ENCODE data around the gene UNC119B. TPM values are rescaled to one million over a fixed set of nuclear protein-coding genes. Genes with fewer than 3 reads are reported as not detected.
A peak's percentile ranks its signal among the peaks of the same experiment; 100 is the strongest.

The UNC119B gene
- total RNA-seq, 1 donor from 2014 or later = 12.9 TPM

DNA sequence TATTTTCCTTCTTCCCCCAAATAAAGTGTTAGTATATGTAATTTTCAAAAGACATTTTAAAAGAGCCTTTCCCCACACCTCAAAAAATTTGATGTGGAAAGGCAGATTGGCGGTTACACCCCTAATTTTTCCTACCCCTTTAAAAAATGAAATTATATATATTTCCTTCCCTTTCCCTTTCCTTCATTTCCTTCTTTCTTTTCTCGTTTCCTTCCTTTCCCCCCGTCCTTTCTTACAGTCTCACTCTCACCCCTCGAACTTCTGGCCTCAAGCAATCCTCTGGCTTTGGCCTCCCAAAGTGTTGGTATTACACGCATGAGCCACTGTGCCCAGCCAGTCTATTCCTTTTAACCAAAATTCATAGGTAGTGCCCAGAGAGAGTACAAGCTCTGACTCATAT, 4.2 kb upstream of the UNC119B start:
- Histone ChIP-seq H3K4me3 (ENCODE audit: low read depth, low read length) (no peak overlapping the region), H3K27me3 (ENCODE audit: control insufficient read depth, insufficient read depth, low read length) (no peaks in the 10 kb centered on the region), H3K36me3 (ENCODE audit: control insufficient read depth, insufficient read depth, low read length) (peaks cover 3% of the 10 kb centered on the region)
- TF ChIP-seq, protein P1, sequence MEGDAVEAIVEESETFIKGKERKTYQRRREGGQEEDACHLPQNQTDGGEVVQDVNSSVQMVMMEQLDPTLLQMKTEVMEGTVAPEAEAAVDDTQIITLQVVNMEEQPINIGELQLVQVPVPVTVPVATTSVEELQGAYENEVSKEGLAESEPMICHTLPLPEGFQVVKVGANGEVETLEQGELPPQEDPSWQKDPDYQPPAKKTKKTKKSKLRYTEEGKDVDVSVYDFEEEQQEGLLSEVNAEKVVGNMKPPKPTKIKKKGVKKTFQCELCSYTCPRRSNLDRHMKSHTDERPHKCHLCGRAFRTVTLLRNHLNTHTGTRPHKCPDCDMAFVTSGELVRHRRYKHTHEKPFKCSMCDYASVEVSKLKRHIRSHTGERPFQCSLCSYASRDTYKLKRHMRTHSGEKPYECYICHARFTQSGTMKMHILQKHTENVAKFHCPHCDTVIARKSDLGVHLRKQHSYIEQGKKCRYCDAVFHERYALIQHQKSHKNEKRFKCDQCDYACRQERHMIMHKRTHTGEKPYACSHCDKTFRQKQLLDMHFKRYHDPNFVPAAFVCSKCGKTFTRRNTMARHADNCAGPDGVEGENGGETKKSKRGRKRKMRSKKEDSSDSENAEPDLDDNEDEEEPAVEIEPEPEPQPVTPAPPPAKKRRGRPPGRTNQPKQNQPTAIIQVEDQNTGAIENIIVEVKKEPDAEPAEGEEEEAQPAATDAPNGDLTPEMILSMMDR (IDR thresholded peaks at IDR 0.05; ENCODE audit: insufficient read depth, low read length, severe bottlenecking) = no peak
- no peak for FAIRE-seq
- DNase-seq (ENCODE audit: low read depth) = no peak

GRCh38 chr12:120708651-120709050, 1.6 kb upstream of the UNC119B start:
- no peak overlapping the region for H3K4me3 ChIP-seq (ENCODE audit: low read depth, low read length)
- FAIRE-seq (no peak), DNase-seq (ENCODE audit: low read depth) (no peak)
- TF ChIP-seq, protein P1 (IDR thresholded peaks at IDR 0.05; ENCODE audit: insufficient read depth, low read length, severe bottlenecking) = no peak
- no peaks in the 10 kb centered on the region for H3K27me3 ChIP-seq (ENCODE audit: control insufficient read depth, insufficient read depth, low read length)
- H3K36me3 ChIP-seq (ENCODE audit: control insufficient read depth, insufficient read depth, low read length) = peaks cover 1% of the 10 kb centered on the region

GRCh38 chr12:120710805-120711296, 593 bp downstream of the UNC119B start:
- FAIRE-seq = no peak

DNA sequence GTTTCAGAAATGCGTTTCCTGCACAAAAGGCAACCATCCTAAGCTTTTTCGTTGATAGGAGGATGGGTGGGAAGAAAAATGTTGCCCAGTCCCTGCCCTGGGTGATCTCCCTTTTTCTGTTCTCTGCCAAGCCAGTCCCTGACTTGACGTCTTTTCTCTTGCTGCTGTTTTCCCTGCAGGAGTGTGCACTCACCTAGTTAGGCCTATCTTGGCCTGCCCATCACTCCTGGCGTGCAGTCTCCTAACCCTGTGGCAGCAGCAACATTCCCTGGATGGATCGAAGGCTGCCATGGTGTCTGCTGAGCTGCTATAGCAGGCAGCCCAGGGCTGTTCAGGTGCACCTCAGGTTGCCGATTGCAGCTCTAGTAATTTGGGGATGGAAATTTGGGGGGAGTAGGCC, 1.2 kb downstream of the UNC119B start:
- TF ChIP-seq, protein P1 (IDR thresholded peaks at IDR 0.05; ENCODE audit: insufficient read depth, low read length, severe bottlenecking) = no peak
- H3K36me3 ChIP-seq (ENCODE audit: control insufficient read depth, insufficient read depth, low read length) = peaks cover 9% of the 10 kb centered on the region
- DNase-seq (ENCODE audit: low read depth) (no peak), FAIRE-seq (no peak)
- no peaks in the 10 kb centered on the region for H3K27me3 ChIP-seq (ENCODE audit: control insufficient read depth, insufficient read depth, low read length)
- H3K4me3 ChIP-seq (ENCODE audit: low read depth, low read length) = peak overlapping the region; percentile 76

More at GRCh38 chr12:120710805-120711296, 593 bp downstream of the UNC119B start:
- Histone ChIP-seq H3K27me3 (ENCODE audit: control insufficient read depth, insufficient read depth, low read length) (no peaks in the 10 kb centered on the region), H3K4me3 (ENCODE audit: low read depth, low read length) (peak overlapping the region; percentile 76), H3K36me3 (ENCODE audit: control insufficient read depth, insufficient read depth, low read length) (peaks cover 5% of the 10 kb centered on the region)
- TF ChIP-seq, protein P1 (IDR thresholded peaks at IDR 0.05; ENCODE audit: insufficient read depth, low read length, severe bottlenecking) = no peak
- DNase-seq (ENCODE audit: low read depth) = no peak

- no peaks in the 10 kb centered on the region for H3K27me3 ChIP-seq (ENCODE audit: control insufficient read depth, insufficient read depth, low read length)
- H3K4me3 ChIP-seq (ENCODE audit: low read depth, low read length) = no peak overlapping the region
- DNase-seq (ENCODE audit: low read depth) (no peak), FAIRE-seq (no peak)
- TF ChIP-seq, protein P1 (IDR thresholded peaks at IDR 0.05; ENCODE audit: insufficient read depth, low read length, severe bottlenecking) = no peak
- peaks cover 15% of the 10 kb centered on the region for H3K36me3 ChIP-seq (ENCODE audit: control insufficient read depth, insufficient read depth, low read length)
Measured at GRCh38 chr12:120712610-120713009, 2.4 kb downstream of the UNC119B start.

DNA sequence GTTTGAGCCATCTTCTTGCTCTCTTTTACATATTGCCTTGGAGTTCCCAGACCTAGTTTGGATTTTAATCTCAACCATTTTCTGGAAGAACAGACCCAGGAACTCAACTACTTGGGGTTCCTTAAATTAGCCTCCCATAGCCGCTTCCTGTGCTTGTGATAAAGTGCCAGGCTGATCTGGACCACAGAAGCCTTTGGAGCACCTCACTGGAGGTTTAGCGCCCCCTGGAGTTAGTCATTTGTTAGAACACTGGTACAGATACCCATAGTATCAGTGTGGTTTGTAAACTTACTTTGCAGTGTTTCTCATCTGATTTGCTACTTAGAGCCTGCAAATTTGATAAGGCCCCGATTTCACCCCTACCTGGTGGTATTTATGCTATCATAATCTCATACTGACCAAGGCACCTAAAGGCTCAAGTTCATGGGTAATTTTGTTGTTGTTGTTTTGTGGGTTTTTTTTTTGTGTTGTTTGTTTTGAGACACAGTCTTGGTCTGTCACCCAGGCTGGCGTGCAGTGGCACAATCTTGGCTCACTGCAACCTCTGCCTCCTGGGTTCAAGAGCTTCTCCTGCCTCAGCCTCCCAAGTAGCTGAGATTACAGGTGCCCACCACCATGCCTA, 3.7 kb downstream of the UNC119B start:
- Histone ChIP-seq H3K27me3 (ENCODE audit: control insufficient read depth, insufficient read depth, low read length) (no peaks in the 10 kb centered on the region), H3K4me3 (ENCODE audit: low read depth, low read length) (no peak overlapping the region), H3K36me3 (ENCODE audit: control insufficient read depth, insufficient read depth, low read length) (peaks cover 19% of the 10 kb centered on the region)
- DNase-seq (ENCODE audit: low read depth) = peak; percentile 67
- FAIRE-seq = no peak
- TF ChIP-seq, protein P1 (IDR thresholded peaks at IDR 0.05; ENCODE audit: insufficient read depth, low read length, severe bottlenecking) = peak; percentile 87

Measured in bronchial epithelial cell (primary cell).